Measurements from ENCODE around the gene MSX2.
"Not testable (repeated sequence)": the region's sequence is repeated elsewhere in the genome, so short reads cannot be mapped to it uniquely, and the experiment has no call there.

MSX2 gene

GRCh38 chr5:174745590-174746103 is 21.3 kb downstream of the MSX2 start:
- DNase-seq (ENCODE audit: low read depth in 1 of 2, low spot score in 1 of 2), result no peak
- TF ChIP-seq JUND (IDR thresholded peaks at IDR 0.05; ENCODE audit: low read depth), result no peak
- in situ Hi-C loops (cut with HindIII; ENCODE audit: low pct_unique_long_range_greater_than_20kb, low sequenced_read_pairs), result no loop called here

GRCh38 chr5:174750711-174751110 is 26.3 kb downstream of the MSX2 start:
- DNase-seq (ENCODE audit: low read depth in 1 of 2, low spot score in 1 of 2), result no peak
- no peak for TF ChIP-seq JUND (IDR thresholded peaks at IDR 0.05; ENCODE audit: low read depth)
- in situ Hi-C loops (cut with HindIII; ENCODE audit: low pct_unique_long_range_greater_than_20kb, low sequenced_read_pairs), result no loop called here

GRCh38 chr5:174751154-174752000 is 27.0 kb downstream of the MSX2 start:
- peak; percentile 45 to 58 for DNase-seq (ENCODE audit: low read depth in 1 of 2, low spot score in 1 of 2)
- no peak for TF ChIP-seq JUND (IDR thresholded peaks at IDR 0.05; ENCODE audit: low read depth)
- in situ Hi-C loops (cut with HindIII; ENCODE audit: low pct_unique_long_range_greater_than_20kb, low sequenced_read_pairs), result no loop called here

GRCh38 chr5:174752121-174752520 is 27.7 kb downstream of the MSX2 start:
- in situ Hi-C loops (cut with HindIII; ENCODE audit: low pct_unique_long_range_greater_than_20kb, low sequenced_read_pairs), result no loop called here
- no peak for TF ChIP-seq JUND (IDR thresholded peaks at IDR 0.05; ENCODE audit: low read depth)
- peak in 1 of 2 experiments; percentile 81 for DNase-seq (ENCODE audit: low read depth in 1 of 2, low spot score in 1 of 2)

GRCh38 chr5:174755106-174755505 is 30.7 kb downstream of the MSX2 start:
- peak in 1 of 2 experiments; percentile 74 for DNase-seq (ENCODE audit: low read depth in 1 of 2, low spot score in 1 of 2)
- in situ Hi-C loops (cut with HindIII; ENCODE audit: low pct_unique_long_range_greater_than_20kb, low sequenced_read_pairs), result no loop called here

GRCh38 chr5:174759091-174759490 is 34.7 kb downstream of the MSX2 start:
- in situ Hi-C loops (cut with HindIII; ENCODE audit: low pct_unique_long_range_greater_than_20kb, low sequenced_read_pairs), result no loop called here
- no peak for TF ChIP-seq JUND (IDR thresholded peaks at IDR 0.05; ENCODE audit: low read depth)
- DNase-seq (ENCODE audit: low read depth in 1 of 2, low spot score in 1 of 2), result no peak

More at GRCh38 chr5:174755106-174755505, 30.7 kb downstream of the MSX2 start:
- TF ChIP-seq JUND (IDR thresholded peaks at IDR 0.05; ENCODE audit: low read depth), result no peak

GRCh38 chr5:174760721-174761120 is 36.3 kb downstream of the MSX2 start:
- no peak for TF ChIP-seq JUND (IDR thresholded peaks at IDR 0.05; ENCODE audit: low read depth)
- in situ Hi-C loops (cut with HindIII; ENCODE audit: low pct_unique_long_range_greater_than_20kb, low sequenced_read_pairs), result no loop called here
- no peak for DNase-seq (ENCODE audit: low read depth in 1 of 2, low spot score in 1 of 2)

- in situ Hi-C loops (cut with HindIII; ENCODE audit: low pct_unique_long_range_greater_than_20kb, low sequenced_read_pairs); DNase-seq (ENCODE audit: low read depth in 1 of 2, low spot score in 1 of 2): not testable (repeated sequence)
These were observed 37.0 kb downstream of the MSX2 start for GRCh38 chr5:174761341-174761740.

- DNase-seq (ENCODE audit: low read depth in 1 of 2, low spot score in 1 of 2), result no peak
- TF ChIP-seq JUND (IDR thresholded peaks at IDR 0.05; ENCODE audit: low read depth), result no peak
- in situ Hi-C loops (cut with HindIII; ENCODE audit: low pct_unique_long_range_greater_than_20kb, low sequenced_read_pairs), result no loop called here
These were observed 39.9 kb downstream of the MSX2 start for GRCh38 chr5:174764309-174764708.

GRCh38 chr5:174765540-174765939 is 41.2 kb downstream of the MSX2 start:
- in situ Hi-C loops (cut with HindIII; ENCODE audit: low pct_unique_long_range_greater_than_20kb, low sequenced_read_pairs), result no loop called here
- TF ChIP-seq JUND (IDR thresholded peaks at IDR 0.05; ENCODE audit: low read depth), result no peak
- no peak for DNase-seq (ENCODE audit: low read depth in 1 of 2, low spot score in 1 of 2)

- in situ Hi-C loops (cut with HindIII; ENCODE audit: low pct_unique_long_range_greater_than_20kb, low sequenced_read_pairs), result no loop called here
- DNase-seq (ENCODE audit: low read depth in 1 of 2, low spot score in 1 of 2), result no peak
- no peak for TF ChIP-seq JUND (IDR thresholded peaks at IDR 0.05; ENCODE audit: low read depth)
These were observed 43.3 kb downstream of the MSX2 start for GRCh38 chr5:174767670-174768069.

- no peak for TF ChIP-seq JUND (IDR thresholded peaks at IDR 0.05; ENCODE audit: low read depth)
- no peak for DNase-seq (ENCODE audit: low read depth in 1 of 2, low spot score in 1 of 2)
- in situ Hi-C loops (cut with HindIII; ENCODE audit: low pct_unique_long_range_greater_than_20kb, low sequenced_read_pairs), result no loop called here
These were observed 44.6 kb downstream of the MSX2 start for GRCh38 chr5:174769005-174769404.

- in situ Hi-C loops (cut with HindIII; ENCODE audit: low pct_unique_long_range_greater_than_20kb, low sequenced_read_pairs), result no loop called here
- TF ChIP-seq JUND (IDR thresholded peaks at IDR 0.05; ENCODE audit: low read depth), result no peak
- no peak for DNase-seq (ENCODE audit: low read depth in 1 of 2, low spot score in 1 of 2)
These were observed 49.0 kb downstream of the MSX2 start for GRCh38 chr5:174773371-174773770.
